Activated CD4-positive, alpha-beta T cell treated with anti-CD3 and anti-CD28 coated beads for 48 hours (primary cell): ENCODE results near the gene TTC39C.
"Not testable (repeated sequence)": the region's sequence is repeated elsewhere in the genome, so short reads cannot be mapped to it uniquely, and the experiment has no call there.

Experiments used
- DNase-seq: peaks from one replicate; pipeline ENCODE4 v3.0.0-alpha.2; 2020

Gene TTC39C

GRCh38 chr18:24138789-24139616 is 124.4 kb downstream of the TTC39C start, which contains the start of gene CABYR:
TSS of gene CABYR (plus strand) at chr18:24139062. CDS start at chr18:24143115, 4,053 bp downstream.
- peak; percentile 84 for DNase-seq

- no peak for DNase-seq
Measured at GRCh38 chr18:24140697-24141096, 126.1 kb downstream of the TTC39C start.

- DNase-seq: no peak
Measured at GRCh38 chr18:24142376-24142775, 127.8 kb downstream of the TTC39C start.

GRCh38 chr18:24149591-24149990 is 135.0 kb downstream of the TTC39C start:
- not testable (repeated sequence) for DNase-seq

GRCh38 chr18:24153397-24153796 is 138.8 kb downstream of the TTC39C start:
- DNase-seq: no peak

GRCh38 chr18:24157855-24158254 is 143.3 kb downstream of the TTC39C start:
- DNase-seq: no peak

- DNase-seq: no peak
Measured at GRCh38 chr18:24160086-24160485, 145.5 kb downstream of the TTC39C start.

- DNase-seq: no peak
Measured at GRCh38 chr18:24161304-24161703, 146.8 kb downstream of the TTC39C start.

GRCh38 chr18:24168496-24168895 is 153.9 kb downstream of the TTC39C start:
- no peak for DNase-seq

- DNase-seq: peak; percentile 14
Measured at GRCh38 chr18:24170360-24170759, 155.8 kb downstream of the TTC39C start.

- peak; percentile 10 for DNase-seq
Measured at GRCh38 chr18:24173997-24174396, 159.4 kb downstream of the TTC39C start.

GRCh38 chr18:24176727-24177416 is 162.3 kb downstream of the TTC39C start:
- DNase-seq: peak; percentile 77

GRCh38 chr18:24177499-24178133 is 163.1 kb downstream of the TTC39C start:
- no peak for DNase-seq

- DNase-seq: no peak
Measured at GRCh38 chr18:24180048-24180447, 165.5 kb downstream of the TTC39C start.

- DNase-seq: no peak
Measured at GRCh38 chr18:24181806-24182205, 167.3 kb downstream of the TTC39C start.
